Suppressor macrophage treated with lipopolysaccharide for 4 hours (primary cell): ENCODE results near the gene OTULINL.
A peak's percentile ranks its signal among the peaks of the same experiment; 100 is the strongest.
"Not testable (repeated sequence)": the region's sequence is repeated elsewhere in the genome, so short reads cannot be mapped to it uniquely, and the experiment has no call there.

Experiments
- DNase-seq: peaks from one replicate; pipeline ENCODE4 v3.0.0-alpha.2; 2020

OTULINL gene

GRCh38 chr5:14581106-14581890 lies at the start of gene OTULINL:
Gene OTULINL, plus strand, starts transcription at chr5:14581792. Its CDS starts 103 bp downstream, at chr5:14581895.
- peak; percentile 93 for DNase-seq

- no peak for DNase-seq
Observed at GRCh38 chr5:14532180-14532579, 49.4 kb upstream of the OTULINL start.

- no peak for DNase-seq
Observed at GRCh38 chr5:14534773-14535172, 46.8 kb upstream of the OTULINL start.

- peak; percentile 84 for DNase-seq
Observed at GRCh38 chr5:14545308-14545707, 36.3 kb upstream of the OTULINL start.

- DNase-seq: no peak
Observed at GRCh38 chr5:14545862-14546261, 35.7 kb upstream of the OTULINL start.

GRCh38 chr5:14547666-14548065 lies 33.9 kb upstream of the OTULINL start:
- DNase-seq: no peak

GRCh38 chr5:14551211-14551610 lies 30.4 kb upstream of the OTULINL start:
- no peak for DNase-seq

GRCh38 chr5:14552017-14552416 lies 29.6 kb upstream of the OTULINL start:
- peak; percentile 82 for DNase-seq

- DNase-seq: not testable (repeated sequence)
Observed at GRCh38 chr5:14554288-14554687, 27.3 kb upstream of the OTULINL start.

- no peak for DNase-seq
Observed at GRCh38 chr5:14556015-14556414, 25.6 kb upstream of the OTULINL start.

GRCh38 chr5:14557203-14557770 lies 24.3 kb upstream of the OTULINL start:
- DNase-seq: no peak

- DNase-seq: no peak
Observed at GRCh38 chr5:14557791-14558415, 23.7 kb upstream of the OTULINL start.

GRCh38 chr5:14560091-14560595 lies 21.4 kb upstream of the OTULINL start:
- DNase-seq: no peak

GRCh38 chr5:14561741-14562140 lies 19.9 kb upstream of the OTULINL start:
- no peak for DNase-seq

GRCh38 chr5:14568333-14568732 lies 13.3 kb upstream of the OTULINL start:
- no peak for DNase-seq

GRCh38 chr5:14569948-14570691 lies 11.5 kb upstream of the OTULINL start:
- DNase-seq: no peak

GRCh38 chr5:14571901-14572300 lies 9.7 kb upstream of the OTULINL start:
- DNase-seq: no peak

GRCh38 chr5:14572385-14572784 lies 9.2 kb upstream of the OTULINL start:
- DNase-seq: no peak

- peak; percentile 66 for DNase-seq
Observed at GRCh38 chr5:14572836-14573235, 8.8 kb upstream of the OTULINL start.

- DNase-seq: peak; percentile 61
Observed at GRCh38 chr5:14574096-14574495, 7.5 kb upstream of the OTULINL start.

- DNase-seq: peak; percentile 93
Observed at GRCh38 chr5:14574891-14575508, 6.6 kb upstream of the OTULINL start.

GRCh38 chr5:14576206-14576605 lies 5.4 kb upstream of the OTULINL start:
- DNase-seq: no peak
